ENCODE data around the gene SHISA5. TPM values are rescaled to one million over a fixed set of nuclear protein-coding genes. Genes with fewer than 3 reads are reported as not detected.

Gene SHISA5
- total RNA-seq, 1 experiment from 2014 or later = 174 TPM

DNA sequence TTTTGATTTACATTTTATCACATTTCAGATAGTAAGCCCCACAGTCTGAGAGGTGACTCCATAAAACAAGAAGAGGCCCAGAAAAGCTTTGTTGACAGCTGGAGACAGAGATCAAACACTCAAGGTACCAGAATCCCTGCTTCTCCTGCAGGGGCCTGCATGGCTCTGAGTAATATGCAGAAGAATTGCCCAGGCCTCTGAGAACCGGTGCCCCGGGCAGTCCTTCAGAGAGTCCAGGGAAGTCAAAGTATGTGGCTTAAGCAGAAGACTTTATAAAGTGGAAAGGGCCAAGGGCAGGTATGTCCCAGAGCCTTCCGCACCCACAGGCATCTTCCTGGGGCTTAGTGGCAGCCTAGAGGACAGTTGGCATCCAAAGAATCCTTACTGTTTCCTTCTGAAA is 44.6 kb downstream of the SHISA5 start:
- H4K8ac ChIP-seq (replicated peaks; ENCODE audit: insufficient read length, low read depth, low read length) = no peak overlapping the region
- Mint-ChIP-seq H3K4me3 (no peak overlapping the region), H3K4me1 (no peaks in the 10 kb centered on the region), H3K27ac (no peak overlapping the region), H3K9me3 (no peaks in the 10 kb centered on the region), H3K36me3 (ENCODE audit: insufficient read depth in 1 of 3, low read depth in 3 of 3) (peaks cover 9 to 64% (median 46%) of the 10 kb centered on the region in 3 experiments; a peak in 6 of 7 replicates), H3K27me3 (ENCODE audit: low read depth) (no peaks in the 10 kb centered on the region)
- no peak overlapping the region for H3K4ac ChIP-seq (ENCODE audit: low read depth, low read length)
- H3K23ac ChIP-seq (ENCODE audit: insufficient read length, low read depth, low read length) = no peak overlapping the region
- H3K9me3 ChIP-seq (ENCODE audit: control insufficient read depth, low read depth, low read length) = no peaks in the 10 kb centered on the region
- no CpG with 5 or more reads among the region's 3 CpGs for WGBS (ENCODE audit: extremely low coverage, insufficient read length, low lambda C conversion rate)
- no peak overlapping the region for H4K91ac ChIP-seq (ENCODE audit: insufficient read length, low read depth, low read length)
- DNase-seq = no peak
- no peak overlapping the region for H3K9ac ChIP-seq (ENCODE audit: extremely low read depth, insufficient read length, low read length)
- no peak overlapping the region for H4K5ac ChIP-seq (ENCODE audit: insufficient read length, low read depth, low read length)
- no peak overlapping the region for H2BK12ac ChIP-seq (ENCODE audit: insufficient read length, low read depth, low read length)
- H2BK20ac ChIP-seq (ENCODE audit: low read depth, low read length, poor library complexity, severe bottlenecking) = no peak overlapping the region
- H3K4me1 ChIP-seq (ENCODE audit: insufficient read depth, low read length) = no peaks in the 10 kb centered on the region
- H3K14ac ChIP-seq (ENCODE audit: insufficient read depth, low read length) = no peak overlapping the region
- no peaks in the 10 kb centered on the region for H3K23me2 ChIP-seq (ENCODE audit: insufficient read length, low read depth, low read length, poor library complexity, severe bottlenecking)
- H3K18ac ChIP-seq (ENCODE audit: insufficient read length, low read depth, low read length) = no peak overlapping the region
- no peaks in the 10 kb centered on the region for H4K20me1 ChIP-seq (ENCODE audit: control insufficient read depth, insufficient read depth, insufficient read length)
- no peak overlapping the region for H3T11ph ChIP-seq (ENCODE audit: low read length)
- H3K56ac ChIP-seq (ENCODE audit: insufficient read length, low read depth, low read length) = no peak overlapping the region
- no peaks in the 10 kb centered on the region for H3K79me2 ChIP-seq (ENCODE audit: insufficient read depth, low read length)
- H2BK15ac ChIP-seq (ENCODE audit: low read depth, low read length) = no peak overlapping the region
- no peak overlapping the region for H2BK120ac ChIP-seq (ENCODE audit: low read depth, low read length, poor library complexity, severe bottlenecking)
- no peak overlapping the region for H2BK5ac ChIP-seq (ENCODE audit: insufficient read length, low read length)
- H3K27ac ChIP-seq (ENCODE audit: insufficient read length, low read depth, low read length) = no peak overlapping the region
- H3K79me1 ChIP-seq (ENCODE audit: insufficient read depth, low read depth, low read length, poor library complexity, severe bottlenecking) = no peaks in the 10 kb centered on the region
- TF ChIP-seq, protein P1, sequence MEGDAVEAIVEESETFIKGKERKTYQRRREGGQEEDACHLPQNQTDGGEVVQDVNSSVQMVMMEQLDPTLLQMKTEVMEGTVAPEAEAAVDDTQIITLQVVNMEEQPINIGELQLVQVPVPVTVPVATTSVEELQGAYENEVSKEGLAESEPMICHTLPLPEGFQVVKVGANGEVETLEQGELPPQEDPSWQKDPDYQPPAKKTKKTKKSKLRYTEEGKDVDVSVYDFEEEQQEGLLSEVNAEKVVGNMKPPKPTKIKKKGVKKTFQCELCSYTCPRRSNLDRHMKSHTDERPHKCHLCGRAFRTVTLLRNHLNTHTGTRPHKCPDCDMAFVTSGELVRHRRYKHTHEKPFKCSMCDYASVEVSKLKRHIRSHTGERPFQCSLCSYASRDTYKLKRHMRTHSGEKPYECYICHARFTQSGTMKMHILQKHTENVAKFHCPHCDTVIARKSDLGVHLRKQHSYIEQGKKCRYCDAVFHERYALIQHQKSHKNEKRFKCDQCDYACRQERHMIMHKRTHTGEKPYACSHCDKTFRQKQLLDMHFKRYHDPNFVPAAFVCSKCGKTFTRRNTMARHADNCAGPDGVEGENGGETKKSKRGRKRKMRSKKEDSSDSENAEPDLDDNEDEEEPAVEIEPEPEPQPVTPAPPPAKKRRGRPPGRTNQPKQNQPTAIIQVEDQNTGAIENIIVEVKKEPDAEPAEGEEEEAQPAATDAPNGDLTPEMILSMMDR (conservative IDR thresholded peaks at IDR 0.05) = no peak
- H3K27me3 ChIP-seq (ENCODE audit: insufficient read depth, low read length) = no peaks in the 10 kb centered on the region
- no peak overlapping the region for H3K4me2 ChIP-seq (ENCODE audit: insufficient read depth, insufficient read length, low read length)
- no peak overlapping the region for H2AFZ ChIP-seq (ENCODE audit: low read length)
- no peak overlapping the region for H2AK5ac ChIP-seq (ENCODE audit: insufficient read length, low read length)

All from H9 (cell line).